ENCODE data around the gene SLC13A1. TPM values are rescaled to one million over a fixed set of nuclear protein-coding genes. Genes with fewer than 3 reads are reported as not detected.

SLC13A1 gene
- polyA plus RNA-seq, 3 donors, result not detected

GRCh38 chr7:123193235-123193634, 6.5 kb downstream of the SLC13A1 start:
- intact Hi-C loops (cut with micrococcal nuclease), result no loop called here
- no peak overlapping the region for H3K27ac ChIP-seq (ENCODE audit: low read depth in 1 of 2, low read length in 2 of 2)

GRCh38 chr7:123191132-123191531, 8.6 kb downstream of the SLC13A1 start:
- Mint-ChIP-seq H3K27me3 (ENCODE audit: low read depth in 3 of 3) (peaks cover 0 to 2% (median 0%) of the 10 kb centered on the region in 3 donors), H3K9me3 (peaks cover 0 to 8% (median 2%) of the 10 kb centered on the region in 7 donors), H3K36me3 (no peaks in the 10 kb centered on the region), H3K4me3 (no peak overlapping the region), H3K4me1 (no peaks in the 10 kb centered on the region), H3K27ac (peak overlapping the region in 1 of 7 donors; percentile 13)
- DNase-seq, result no peak
- no peaks in the 10 kb centered on the region for H4K20me1 ChIP-seq (ENCODE audit: insufficient read depth, low read length)
- no peak overlapping the region for H3K27ac ChIP-seq (ENCODE audit: low read depth in 1 of 2, low read length in 2 of 2)
- TF ChIP-seq CTCF (IDR thresholded peaks at IDR 0.05), result no peak
- no peak overlapping the region for H3K4me2 ChIP-seq (replicated peaks; ENCODE audit: extremely low read depth, low read length, poor library complexity, severe bottlenecking)
- H3K4me1 ChIP-seq (ENCODE audit: control insufficient read depth in 1 of 2, insufficient read depth in 2 of 2, low read length in 2 of 2), result no peaks in the 10 kb centered on the region
- no CpG with 5 or more reads among the region's 1 CpG for WGBS (ENCODE audit: insufficient coverage)
- H3K4me3 ChIP-seq (replicated peaks in 1 of 3; ENCODE audit: low read depth in 2 of 3, low read length in 3 of 3), result no peak overlapping the region
- H3K27me3 ChIP-seq (ENCODE audit: control insufficient read depth in 2 of 2, insufficient read depth in 2 of 2, low read length in 2 of 2), result no peaks in the 10 kb centered on the region
- H3K9me3 ChIP-seq (replicated peaks in 1 of 2; ENCODE audit: control insufficient read depth in 1 of 2, insufficient read depth in 1 of 2, low read length in 2 of 2), result no peaks in the 10 kb centered on the region
- H3K9ac ChIP-seq (ENCODE audit: insufficient read depth, low read length, poor library complexity, severe bottlenecking), result no peak overlapping the region
- no peak overlapping the region for H2AFZ ChIP-seq (ENCODE audit: insufficient read depth, low read depth, low read length, poor library complexity, severe bottlenecking)
- H3K79me2 ChIP-seq (ENCODE audit: insufficient read depth, low read length), result no peaks in the 10 kb centered on the region
- H3K36me3 ChIP-seq (replicated peaks in 1 of 2; ENCODE audit: control insufficient read depth in 1 of 2, insufficient read depth in 2 of 2, low read length in 2 of 2), result no peaks in the 10 kb centered on the region
- intact Hi-C loops (cut with micrococcal nuclease), result no loop called here

More at GRCh38 chr7:123193235-123193634, 6.5 kb downstream of the SLC13A1 start:
- Histone ChIP-seq H3K4me3 (replicated peaks in 1 of 3; ENCODE audit: low read depth in 2 of 3, low read length in 3 of 3) (no peak overlapping the region), H3K9ac (ENCODE audit: insufficient read depth, low read length, poor library complexity, severe bottlenecking) (no peak overlapping the region), H3K4me1 (ENCODE audit: control insufficient read depth in 1 of 2, insufficient read depth in 2 of 2, low read length in 2 of 2) (no peaks in the 10 kb centered on the region), H4K20me1 (ENCODE audit: insufficient read depth, low read length) (no peaks in the 10 kb centered on the region), H3K36me3 (replicated peaks in 1 of 2; ENCODE audit: control insufficient read depth in 1 of 2, insufficient read depth in 2 of 2, low read length in 2 of 2) (no peaks in the 10 kb centered on the region), H3K27me3 (ENCODE audit: control insufficient read depth in 2 of 2, insufficient read depth in 2 of 2, low read length in 2 of 2) (no peaks in the 10 kb centered on the region), H2AFZ (ENCODE audit: insufficient read depth, low read depth, low read length, poor library complexity, severe bottlenecking) (no peak overlapping the region), H3K9me3 (replicated peaks in 1 of 2; ENCODE audit: control insufficient read depth in 1 of 2, insufficient read depth in 1 of 2, low read length in 2 of 2) (no peaks in the 10 kb centered on the region), H3K4me2 (replicated peaks; ENCODE audit: extremely low read depth, low read length, poor library complexity, severe bottlenecking) (no peak overlapping the region), H3K79me2 (ENCODE audit: insufficient read depth, low read length) (no peaks in the 10 kb centered on the region)
- H3K36me3 Mint-ChIP-seq, result no peaks in the 10 kb centered on the region
- H3K9me3 Mint-ChIP-seq, result peaks cover 0 to 8% (median 2%) of the 10 kb centered on the region in 7 donors
- H3K4me3 Mint-ChIP-seq, result no peak overlapping the region
- no peak for DNase-seq
- TF ChIP-seq CTCF (IDR thresholded peaks at IDR 0.05), result no peak
- H3K27me3 Mint-ChIP-seq (ENCODE audit: low read depth in 3 of 3), result peaks cover 0 to 2% (median 0%) of the 10 kb centered on the region in 3 donors
- no CpG with 5 or more reads among the region's 2 CpGs for WGBS (ENCODE audit: insufficient coverage)
- H3K4me1 Mint-ChIP-seq, result no peaks in the 10 kb centered on the region
- H3K27ac Mint-ChIP-seq, result no peak overlapping the region

Data from CD14-positive monocyte (primary cell).